Measurements from ENCODE around the gene RPP25L.

RPP25L gene

GRCh38 chr9:34581318-34581717, 30.6 kb downstream of the RPP25L start:
- H3K36me3 ChIP-seq (ENCODE audit: control insufficient read depth, insufficient read depth, low read length), result no peaks in the 10 kb centered on the region
- TF ChIP-seq CTCF (IDR thresholded peaks at IDR 0.05; ENCODE audit: insufficient read depth, low read length, poor library complexity, severe bottlenecking), result no peak
- no peak for DNase-seq (ENCODE audit: extremely low read depth, insufficient read length)
- H3K27me3 ChIP-seq (replicated peaks; ENCODE audit: control insufficient read depth, insufficient read depth, low read length), result peaks cover 10% of the 10 kb centered on the region
- no peak overlapping the region for H3K4me3 ChIP-seq (replicated peaks; ENCODE audit: low read depth, low read length)

GRCh38 chr9:34580358-34580757, 31.5 kb downstream of the RPP25L start:
- Histone ChIP-seq H3K4me3 (replicated peaks; ENCODE audit: low read depth, low read length) (no peak overlapping the region), H3K27me3 (replicated peaks; ENCODE audit: control insufficient read depth, insufficient read depth, low read length) (peaks cover 6% of the 10 kb centered on the region), H3K36me3 (ENCODE audit: control insufficient read depth, insufficient read depth, low read length) (no peaks in the 10 kb centered on the region)
- DNase-seq (ENCODE audit: extremely low read depth, insufficient read length), result no peak
- TF ChIP-seq CTCF (IDR thresholded peaks at IDR 0.05; ENCODE audit: insufficient read depth, low read length, poor library complexity, severe bottlenecking), result no peak

DNA sequence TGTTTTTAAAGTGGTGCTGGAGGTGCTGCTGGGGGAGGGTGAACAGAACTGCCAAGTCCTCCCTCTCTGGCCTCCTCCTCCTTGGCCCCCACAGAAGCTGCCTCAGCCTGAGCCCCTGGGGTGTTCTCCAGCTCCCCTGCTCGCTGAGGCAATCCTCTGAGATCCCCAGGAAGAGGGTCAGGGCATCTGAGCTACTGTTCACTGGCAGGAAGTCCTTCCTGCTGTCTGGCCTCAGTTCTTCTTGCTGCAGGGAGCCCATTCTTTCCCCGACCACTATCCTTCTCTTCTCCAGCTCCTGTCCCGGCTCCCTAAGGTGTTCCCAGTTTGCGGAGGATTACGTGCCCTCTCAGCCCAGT, 32.1 kb downstream of the RPP25L start:
- Histone ChIP-seq H3K27me3 (replicated peaks; ENCODE audit: control insufficient read depth, insufficient read depth, low read length) (peaks cover 6% of the 10 kb centered on the region), H3K4me3 (replicated peaks; ENCODE audit: low read depth, low read length) (no peak overlapping the region), H3K36me3 (ENCODE audit: control insufficient read depth, insufficient read depth, low read length) (no peaks in the 10 kb centered on the region)
- no peak for DNase-seq (ENCODE audit: extremely low read depth, insufficient read length)
- TF ChIP-seq CTCF (IDR thresholded peaks at IDR 0.05; ENCODE audit: insufficient read depth, low read length, poor library complexity, severe bottlenecking), result no peak

GRCh38 chr9:34579104-34579807, 32.6 kb downstream of the RPP25L start:
- DNase-seq (ENCODE audit: extremely low read depth, insufficient read length), result no peak
- H3K4me3 ChIP-seq (replicated peaks; ENCODE audit: low read depth, low read length), result no peak overlapping the region
- H3K27me3 ChIP-seq (replicated peaks; ENCODE audit: control insufficient read depth, insufficient read depth, low read length), result peaks cover 8% of the 10 kb centered on the region
- no peaks in the 10 kb centered on the region for H3K36me3 ChIP-seq (ENCODE audit: control insufficient read depth, insufficient read depth, low read length)
- no peak for TF ChIP-seq CTCF (IDR thresholded peaks at IDR 0.05; ENCODE audit: insufficient read depth, low read length, poor library complexity, severe bottlenecking)

DNA sequence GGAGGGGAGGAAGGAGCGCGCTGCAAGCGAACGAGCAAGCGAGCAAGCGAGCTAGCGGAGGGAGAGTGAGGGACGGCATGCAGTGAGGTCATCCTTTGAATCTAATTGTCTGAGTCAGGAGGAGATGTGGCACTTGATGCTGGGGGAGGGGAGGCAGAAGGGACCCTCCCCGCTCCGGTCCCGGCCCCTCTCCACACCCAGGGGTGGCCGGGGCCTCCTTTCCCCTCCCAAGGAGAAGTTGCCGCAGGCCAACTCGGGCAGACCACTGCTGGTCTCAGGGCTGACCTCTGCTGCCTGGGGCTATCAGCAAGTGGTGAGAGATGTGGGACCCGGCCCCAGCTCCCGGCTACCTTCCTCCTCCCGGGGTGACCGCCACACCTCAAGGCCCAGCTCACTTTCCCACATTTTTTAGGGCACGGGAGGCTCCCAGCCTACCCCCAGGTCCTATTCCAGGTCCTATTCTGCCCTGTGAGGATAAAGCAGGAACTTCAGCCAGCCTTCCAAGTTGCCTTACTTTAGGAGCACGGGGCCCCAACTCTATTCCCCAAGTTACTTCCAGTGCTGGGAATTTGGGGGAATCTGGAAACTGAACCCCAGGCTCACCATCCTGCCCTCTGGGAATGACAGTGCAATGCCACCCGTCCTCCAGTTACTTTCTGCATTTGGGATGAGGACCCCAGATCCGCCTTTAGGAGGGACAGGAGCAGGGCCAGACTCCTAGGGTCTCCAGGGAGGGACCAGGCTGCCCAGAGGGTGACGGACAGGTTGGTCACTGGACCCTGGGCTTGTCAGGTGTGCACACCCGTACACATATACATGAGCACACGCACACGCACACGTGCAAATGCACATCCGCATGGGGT, 33.4 kb downstream of the RPP25L start:
- no peak for TF ChIP-seq CTCF (IDR thresholded peaks at IDR 0.05; ENCODE audit: insufficient read depth, low read length, poor library complexity, severe bottlenecking)
- Histone ChIP-seq H3K36me3 (ENCODE audit: control insufficient read depth, insufficient read depth, low read length) (no peaks in the 10 kb centered on the region), H3K4me3 (replicated peaks; ENCODE audit: low read depth, low read length) (no peak overlapping the region), H3K27me3 (replicated peaks; ENCODE audit: control insufficient read depth, insufficient read depth, low read length) (peaks cover 8% of the 10 kb centered on the region)
- no peak for DNase-seq (ENCODE audit: extremely low read depth, insufficient read length)
